ENCODE data around the gene LRRC53. TPM values are rescaled to one million over a fixed set of nuclear protein-coding genes. Genes with fewer than 3 reads are reported as not detected.

The LRRC53 gene
- total and polyA plus RNA-seq, 2 of the 4 experiments (the other 2 are of a cell fraction) = not detected

DNA sequence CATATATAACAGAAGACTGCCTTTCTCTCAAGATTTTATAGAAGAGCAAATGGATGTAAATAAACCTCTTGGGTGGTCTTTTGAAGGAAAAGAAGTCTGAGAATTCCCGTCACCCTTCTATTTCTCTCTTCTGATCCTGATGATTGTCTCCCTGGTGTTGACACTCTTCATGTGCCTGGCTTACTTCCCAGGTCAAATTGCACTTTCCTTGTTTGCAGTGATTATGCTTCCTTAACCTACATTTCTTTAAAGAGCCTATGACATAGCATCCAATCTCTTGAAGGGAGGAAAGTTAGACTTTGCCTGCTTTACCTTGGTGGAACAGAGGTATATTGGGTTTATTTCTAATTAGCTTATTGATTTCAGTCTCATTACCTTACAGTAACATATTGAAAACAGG is 80.1 kb downstream of the LRRC53 start:
- no peak overlapping the region for H2BK120ac ChIP-seq (ENCODE audit: low read depth, low read length)
- no peaks in the 10 kb centered on the region; the same call in 1 of the 2 replicates for H3K4me1 ChIP-seq (ENCODE audit: control insufficient read depth, insufficient read depth, low read length)
- H3K4ac ChIP-seq (ENCODE audit: low read depth, low read length) = no peak overlapping the region
- H2BK20ac ChIP-seq (ENCODE audit: low read depth, low read length) = no peak overlapping the region
- ChIA-PET POLR2A (ENCODE audit: unreplicated experiment) (no interaction called here), CTCF (no interaction called here)
- no TSS peak for BruUV-seq (replicated peaks)
- DNase-seq (no peak), ATAC-seq (ENCODE audit: low read depth) (no peak)
- no peak overlapping the region; the same call in 2 of the 3 replicates for H2BK15ac ChIP-seq (ENCODE audit: low read depth, low read length)
- H3K79me1 ChIP-seq (ENCODE audit: low read depth in 1 of 2, low read length in 2 of 2) = no peaks in the 10 kb centered on the region
- no peak overlapping the region for H3K14ac ChIP-seq (replicated peaks; ENCODE audit: low read depth, low read length)
- no peak overlapping the region for H3K23ac ChIP-seq (ENCODE audit: low read depth, low read length)
- no peaks in the 10 kb centered on the region for H3K9me1 ChIP-seq (ENCODE audit: insufficient read depth, low read length)
- H2BK5ac ChIP-seq (ENCODE audit: low read depth, low read length, poor library complexity, severe bottlenecking) = no peak overlapping the region
- no peaks in the 10 kb centered on the region for H4K20me1 ChIP-seq (ENCODE audit: insufficient read depth, low read length)
- H3K27ac ChIP-seq (ENCODE audit: insufficient read depth, low read length) = no peak overlapping the region
- no peak overlapping the region for H2AFZ ChIP-seq (replicated peaks; ENCODE audit: low read length, poor library complexity)
- in situ Hi-C loops (cut with MboI; ENCODE audit: low sequenced_read_pairs) = no loop called here
- no peak overlapping the region for H3K56ac ChIP-seq (ENCODE audit: extremely low read depth, insufficient read depth, low read length)
- no peak overlapping the region for H3K4me3 ChIP-seq (ENCODE audit: insufficient read depth, low read depth, low read length)
- dilution Hi-C loops (cut with HindIII; ENCODE audit: low sequenced_read_pairs, unreplicated experiment) = no loop called here
- H2AK5ac ChIP-seq (ENCODE audit: low read depth, low read length) = no peak overlapping the region
- H3K9me3 ChIP-seq (ENCODE audit: control insufficient read depth, insufficient read depth, low read length) = no peaks in the 10 kb centered on the region
- no CpG with 5 or more reads among the region's 1 CpG for WGBS, 2 experiments (ENCODE audit: extremely low coverage in 2 of 2, insufficient read length in 1 of 2)
- no peak overlapping the region for H4K8ac ChIP-seq (ENCODE audit: low read depth in 2 of 2, low read length in 2 of 2)
- no peak overlapping the region for H4K91ac ChIP-seq (ENCODE audit: insufficient read depth, low read depth, low read length)
- no peak overlapping the region for H3K9ac ChIP-seq (ENCODE audit: low read depth, low read length)
- TF ChIP-seq RAD21 (IDR thresholded peaks at IDR 0.05; ENCODE audit: low read length) (no peak), MAFK (IDR thresholded peaks at IDR 0.05; ENCODE audit: low read depth, low read length) (no peak), POLR2A (IDR thresholded peaks at IDR 0.05; ENCODE audit: low read depth, low read length) (no peak), SMC3 (IDR thresholded peaks at IDR 0.05; ENCODE audit: low read depth, low read length) (no peak), NFE2L2 (IDR thresholded peaks at IDR 0.05; ENCODE audit: low read depth, low read length) (no peak), CEBPB (IDR thresholded peaks at IDR 0.05; ENCODE audit: low read depth, low read length) (no peak), MAZ (IDR thresholded peaks at IDR 0.05; ENCODE audit: borderline replicate concordance, low read depth, low read length) (no peak), CHD1 (IDR thresholded peaks at IDR 0.05; ENCODE audit: low read depth, low read length) (no peak), RCOR1 (IDR thresholded peaks at IDR 0.05; ENCODE audit: insufficient replicate concordance, low read length) (no peak), BHLHE40 (IDR thresholded peaks at IDR 0.05; ENCODE audit: low read depth, low read length) (no peak), MXI1 (IDR thresholded peaks at IDR 0.05; ENCODE audit: borderline replicate concordance, low read depth, low read length) (no peak), RFX5 (IDR thresholded peaks at IDR 0.05; ENCODE audit: low read depth, low read length) (no peak), FOS (IDR thresholded peaks at IDR 0.05; ENCODE audit: low read depth, low read length) (no peak)
- TF ChIP-seq, protein P1, sequence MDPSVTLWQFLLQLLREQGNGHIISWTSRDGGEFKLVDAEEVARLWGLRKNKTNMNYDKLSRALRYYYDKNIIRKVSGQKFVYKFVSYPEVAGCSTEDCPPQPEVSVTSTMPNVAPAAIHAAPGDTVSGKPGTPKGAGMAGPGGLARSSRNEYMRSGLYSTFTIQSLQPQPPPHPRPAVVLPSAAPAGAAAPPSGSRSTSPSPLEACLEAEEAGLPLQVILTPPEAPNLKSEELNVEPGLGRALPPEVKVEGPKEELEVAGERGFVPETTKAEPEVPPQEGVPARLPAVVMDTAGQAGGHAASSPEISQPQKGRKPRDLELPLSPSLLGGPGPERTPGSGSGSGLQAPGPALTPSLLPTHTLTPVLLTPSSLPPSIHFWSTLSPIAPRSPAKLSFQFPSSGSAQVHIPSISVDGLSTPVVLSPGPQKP (IDR thresholded peaks at IDR 0.05; ENCODE audit: borderline replicate concordance, low read depth, low read length) = no peak
- TF ChIP-seq, protein P2, sequence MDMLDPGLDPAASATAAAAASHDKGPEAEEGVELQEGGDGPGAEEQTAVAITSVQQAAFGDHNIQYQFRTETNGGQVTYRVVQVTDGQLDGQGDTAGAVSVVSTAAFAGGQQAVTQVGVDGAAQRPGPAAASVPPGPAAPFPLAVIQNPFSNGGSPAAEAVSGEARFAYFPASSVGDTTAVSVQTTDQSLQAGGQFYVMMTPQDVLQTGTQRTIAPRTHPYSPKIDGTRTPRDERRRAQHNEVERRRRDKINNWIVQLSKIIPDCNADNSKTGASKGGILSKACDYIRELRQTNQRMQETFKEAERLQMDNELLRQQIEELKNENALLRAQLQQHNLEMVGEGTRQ (IDR thresholded peaks at IDR 0.05; ENCODE audit: low read depth, low read length) = no peak
- TF ChIP-seq, protein P3, sequence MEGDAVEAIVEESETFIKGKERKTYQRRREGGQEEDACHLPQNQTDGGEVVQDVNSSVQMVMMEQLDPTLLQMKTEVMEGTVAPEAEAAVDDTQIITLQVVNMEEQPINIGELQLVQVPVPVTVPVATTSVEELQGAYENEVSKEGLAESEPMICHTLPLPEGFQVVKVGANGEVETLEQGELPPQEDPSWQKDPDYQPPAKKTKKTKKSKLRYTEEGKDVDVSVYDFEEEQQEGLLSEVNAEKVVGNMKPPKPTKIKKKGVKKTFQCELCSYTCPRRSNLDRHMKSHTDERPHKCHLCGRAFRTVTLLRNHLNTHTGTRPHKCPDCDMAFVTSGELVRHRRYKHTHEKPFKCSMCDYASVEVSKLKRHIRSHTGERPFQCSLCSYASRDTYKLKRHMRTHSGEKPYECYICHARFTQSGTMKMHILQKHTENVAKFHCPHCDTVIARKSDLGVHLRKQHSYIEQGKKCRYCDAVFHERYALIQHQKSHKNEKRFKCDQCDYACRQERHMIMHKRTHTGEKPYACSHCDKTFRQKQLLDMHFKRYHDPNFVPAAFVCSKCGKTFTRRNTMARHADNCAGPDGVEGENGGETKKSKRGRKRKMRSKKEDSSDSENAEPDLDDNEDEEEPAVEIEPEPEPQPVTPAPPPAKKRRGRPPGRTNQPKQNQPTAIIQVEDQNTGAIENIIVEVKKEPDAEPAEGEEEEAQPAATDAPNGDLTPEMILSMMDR (conservative IDR thresholded peaks at IDR 0.05; ENCODE audit: low read depth, low read length) = no peak
- peak overlapping the region; percentile 23; the same call in 1 of the 2 replicates for H3K18ac ChIP-seq (ENCODE audit: low read depth, low read length)
- intact Hi-C loops (cut with micrococcal nuclease) = no loop called here
- H3K4me2 ChIP-seq (ENCODE audit: low read depth, low read length) = no peak overlapping the region
- no peak overlapping the region for H4K5ac ChIP-seq (ENCODE audit: low read depth, low read length)
- no peak overlapping the region for H2AK9ac ChIP-seq (replicated peaks; ENCODE audit: low read depth, low read length, poor library complexity)
- H3K27me3 ChIP-seq (ENCODE audit: control insufficient read depth, insufficient read depth, low read length) = no peaks in the 10 kb centered on the region
- H3K36me3 ChIP-seq (ENCODE audit: control insufficient read depth, insufficient read depth, low read length) = no peaks in the 10 kb centered on the region
